Peyer's patch (tissue), 4 donors: Measurements from ENCODE around the gene PFN2. TPM values are rescaled to one million over a fixed set of nuclear protein-coding genes. Genes with fewer than 3 reads are reported as not detected.
"Not testable (repeated sequence)": the region's sequence is repeated elsewhere in the genome, so short reads cannot be mapped to it uniquely, and the experiment has no call there.

ENCODE experiments used
- DNase-seq, 3 donors: peaks; one replicate each; pipeline ENCODE4 v3.0.0-alpha.2; 2017 to 2019
- H3K27ac ChIP-seq, 4 donors: fragments of 200-600 bp; sonication (generic); one replicate each; pipeline ENCODE4 v1.5.1; 2016 to 2019
- H3K27me3 ChIP-seq, 2 donors: fragments of 200-600 bp; sonication (generic); one replicate each; pipeline ENCODE4 v1.5.1; 2019
- H3K36me3 ChIP-seq, 3 donors: fragments of 200-600 bp; sonication (generic); one replicate each; pipeline ENCODE4 v1.5.1; 2016 to 2019
- H3K4me1 ChIP-seq, 4 donors: fragments of 200-600 bp; sonication (generic); one replicate each; pipeline ENCODE4 v1.5.1; 2016 to 2019
- H3K4me3 ChIP-seq, 4 donors: fragments of 200-600 bp; sonication (generic); 1 replicate in 3 of 4; 2 replicates in 1 of 4; pipeline ENCODE4 v1.5.1; 2016 to 2019; ENCODE audit warnings: mild to moderate bottlenecking in 1 of 4
- H3K9me3 ChIP-seq, 4 donors: fragments of 200-600 bp; sonication (generic); one replicate each; pipeline ENCODE4 v1.5.1; 2016 to 2019; ENCODE audit warnings: mild to moderate bottlenecking in 1 of 4
- CTCF ChIP-seq, 6 experiments: fragments of 450-650 bp in 4 of 6; fragments of 200-600 bp in 2 of 6; sonication (generic) in 1 of 6; IDR thresholded peaks; one replicate each; pipeline ENCODE4 v1.5.1; 2017 to 2019; ENCODE audit warnings: antibody characterized with exemption in 6 of 6, mild to moderate bottlenecking in 3 of 6, moderate library complexity in 1 of 6
- POLR2A ChIP-seq, 2 donors: fragments of 450-650 bp; IDR thresholded peaks; one replicate each; pipeline ENCODE4 v1.5.1; 2017; ENCODE audit warnings: antibody characterized with exemption in 2 of 2, mild to moderate bottlenecking in 2 of 2, moderate library complexity in 2 of 2
- total RNA-seq, 4 donors: library from RNA; depleted of rRNA; stranded (reverse); fragments of >200 nt; gene quantifications; one replicate each; pipeline ENCODE4 v1.1.0, GENCODE V29; 2016

The PFN2 gene
- total RNA-seq, 4 donors from 2014 or later, result 39.6 to 69.6 (median 60.9) TPM

- peak overlapping the region in 2 of 4 donors; percentile 43 to 47 for H3K27ac ChIP-seq
Observed at GRCh38 chr3:149957361-149958125, 13.2 kb downstream of the PFN2 start.

GRCh38 chr3:149955449-149955848 is 15.2 kb downstream of the PFN2 start:
- H3K36me3 ChIP-seq, result no peaks in the 10 kb centered on the region
- no peak overlapping the region for H3K27ac ChIP-seq
- H3K4me3 ChIP-seq, result no peak overlapping the region
- TF ChIP-seq POLR2A (IDR thresholded peaks at IDR 0.05) (no peak), CTCF (IDR thresholded peaks at IDR 0.05) (no peak)
- H3K4me1 ChIP-seq, result peaks cover 0 to 8% (median 0%) of the 10 kb centered on the region in 4 donors
- no peaks in the 10 kb centered on the region for H3K9me3 ChIP-seq
- H3K27me3 ChIP-seq, result no peaks in the 10 kb centered on the region
- DNase-seq, result no peak

More at GRCh38 chr3:149957361-149958125, 13.2 kb downstream of the PFN2 start:
- Histone ChIP-seq H3K4me3 (no peak overlapping the region), H3K27me3 (no peaks in the 10 kb centered on the region), H3K36me3 (no peaks in the 10 kb centered on the region), H3K9me3 (no peaks in the 10 kb centered on the region), H3K4me1 (peaks cover 0 to 8% (median 0%) of the 10 kb centered on the region in 4 donors)
- TF ChIP-seq CTCF (IDR thresholded peaks at IDR 0.05), result no peak
- no peak for TF ChIP-seq POLR2A (IDR thresholded peaks at IDR 0.05)
- no peak for DNase-seq

- H3K4me3 ChIP-seq, result no peak overlapping the region
- H3K4me1 ChIP-seq, result peaks cover 0 to 8% (median 0%) of the 10 kb centered on the region in 4 donors
- no peaks in the 10 kb centered on the region for H3K27me3 ChIP-seq
- DNase-seq, result no peak
- H3K27ac ChIP-seq, result no peak overlapping the region
- no peaks in the 10 kb centered on the region for H3K36me3 ChIP-seq
- TF ChIP-seq POLR2A (IDR thresholded peaks at IDR 0.05) (no peak), CTCF (IDR thresholded peaks at IDR 0.05) (no peak)
- H3K9me3 ChIP-seq, result no peaks in the 10 kb centered on the region
Observed at GRCh38 chr3:149954812-149955211, 15.9 kb downstream of the PFN2 start.

- no peak for DNase-seq
- H3K27ac ChIP-seq, result no peak overlapping the region
- H3K9me3 ChIP-seq, result no peaks in the 10 kb centered on the region
- H3K4me3 ChIP-seq, result no peak overlapping the region
- H3K36me3 ChIP-seq, result no peaks in the 10 kb centered on the region
- no peaks in the 10 kb centered on the region for H3K27me3 ChIP-seq
- H3K4me1 ChIP-seq, result no peaks in the 10 kb centered on the region
- TF ChIP-seq POLR2A (IDR thresholded peaks at IDR 0.05) (no peak), CTCF (IDR thresholded peaks at IDR 0.05) (no peak)
Observed at GRCh38 chr3:149949181-149949580, 21.5 kb downstream of the PFN2 start.

- Histone ChIP-seq H3K27me3 (no peaks in the 10 kb centered on the region), H3K27ac (no peak overlapping the region), H3K4me3 (no peak overlapping the region), H3K36me3 (no peaks in the 10 kb centered on the region), H3K9me3 (no peaks in the 10 kb centered on the region), H3K4me1 (no peaks in the 10 kb centered on the region)
- DNase-seq, result no peak
- TF ChIP-seq POLR2A (IDR thresholded peaks at IDR 0.05) (no peak), CTCF (IDR thresholded peaks at IDR 0.05) (no peak)
Observed at GRCh38 chr3:149947231-149947630, 23.5 kb downstream of the PFN2 start.

- not testable (repeated sequence) for H3K27ac ChIP-seq, H3K27me3 ChIP-seq, H3K36me3 ChIP-seq, H3K9me3 ChIP-seq, DNase-seq, H3K4me3 ChIP-seq, H3K4me1 ChIP-seq
Observed at GRCh38 chr3:149943966-149944365, 26.7 kb downstream of the PFN2 start.
